Bronchial epithelial cell (primary cell): Measurements from ENCODE around the gene DBR1. TPM values are rescaled to one million over a fixed set of nuclear protein-coding genes. Genes with fewer than 3 reads are reported as not detected.

Experiments
- DNase-seq: peaks from one replicate; pipeline ENCODE4 v3.0.0-alpha.2; 2010; ENCODE audit warnings: low read depth
- FAIRE-seq: peaks from 2 replicates; lab custom pipeline; 2011; peaks lifted over from hg19 to GRCh38; lab: Jason Lieb, UNC
- H3K27me3 ChIP-seq: 2 replicates; pipeline ENCODE4 v1.5.1; 2011; ENCODE audit warnings: low read length; ENCODE audit not compliant: control insufficient read depth, insufficient read depth
- H3K36me3 ChIP-seq: 2 replicates; pipeline ENCODE4 v1.5.1; 2011; ENCODE audit warnings: low read length; ENCODE audit not compliant: control insufficient read depth, insufficient read depth
- H3K4me3 ChIP-seq: 2 replicates; pipeline ENCODE4 v1.5.1; 2011; ENCODE audit warnings: mild to moderate bottlenecking, low read depth, low read length, control low read depth
- CTCF ChIP-seq: IDR thresholded peaks from 2 replicates; pipeline ENCODE4 v1.5.1; 2011; ENCODE audit warnings: mild to moderate bottlenecking, moderate library complexity, low read length, control low read depth, inconsistent platforms; ENCODE audit not compliant: insufficient read depth, severe bottlenecking
- total RNA-seq: library from RNA; depleted of rRNA; stranded (reverse); fragments of >200 nt; gene quantifications from 2 replicates; pipeline ENCODE4 v1.2.1, GENCODE V29; 2014

DBR1 gene
- total RNA-seq, 1 donor from 2014 or later: 17.9 TPM

- FAIRE-seq (no peak), DNase-seq (peak; percentile 54)
- H3K27me3 ChIP-seq: no peaks in the 10 kb centered on the region
Measured at GRCh38 chr3:138184994-138185393, 10.3 kb upstream of the DBR1 start.

GRCh38 chr3:138180375-138181029 is 5.8 kb upstream of the DBR1 start:
- DNase-seq: peak; percentile 49
- no peak for FAIRE-seq
- no peaks in the 10 kb centered on the region for H3K27me3 ChIP-seq
- H3K36me3 ChIP-seq: no peaks in the 10 kb centered on the region
- TF ChIP-seq CTCF: peak; percentile 43
- no peak overlapping the region for H3K4me3 ChIP-seq

More at GRCh38 chr3:138184994-138185393, 10.3 kb upstream of the DBR1 start:
- Histone ChIP-seq H3K36me3 (no peaks in the 10 kb centered on the region), H3K4me3 (no peak overlapping the region)
- TF ChIP-seq CTCF: no peak

GRCh38 chr3:138173769-138174420 is 826 bp downstream of the DBR1 start:
- H3K36me3 ChIP-seq: peaks cover 1% of the 10 kb centered on the region
- no peaks in the 10 kb centered on the region for H3K27me3 ChIP-seq
- H3K4me3 ChIP-seq: peak overlapping the region; percentile 63
- no peak for FAIRE-seq
- no peak for DNase-seq
- TF ChIP-seq CTCF: no peak

- FAIRE-seq (no peak), DNase-seq (no peak)
- TF ChIP-seq CTCF: no peak
- Histone ChIP-seq H3K36me3 (peaks cover 3% of the 10 kb centered on the region), H3K27me3 (no peaks in the 10 kb centered on the region), H3K4me3 (no peak overlapping the region)
Measured at GRCh38 chr3:138172625-138173024, 2.1 kb downstream of the DBR1 start.

- peaks cover 5% of the 10 kb centered on the region for H3K36me3 ChIP-seq
- H3K27me3 ChIP-seq: no peaks in the 10 kb centered on the region
- no peak overlapping the region for H3K4me3 ChIP-seq
- DNase-seq (no peak), FAIRE-seq (no peak)
- TF ChIP-seq CTCF: no peak
Measured at GRCh38 chr3:138165061-138165460, 9.7 kb downstream of the DBR1 start.

- no peaks in the 10 kb centered on the region for H3K27me3 ChIP-seq
- no peak for FAIRE-seq
- no peak for TF ChIP-seq CTCF
- H3K36me3 ChIP-seq: no peaks in the 10 kb centered on the region
- H3K4me3 ChIP-seq: no peak overlapping the region
- no peak for DNase-seq
Measured at GRCh38 chr3:138157743-138158142, 17.0 kb downstream of the DBR1 start.
